HFFc6 (cell line): Measurements from ENCODE around the gene XXYLT1. TPM values are rescaled to one million over a fixed set of nuclear protein-coding genes. Genes with fewer than 3 reads are reported as not detected.

ENCODE experiments used
- DNase-seq: peaks from one replicate; pipeline ENCODE4 v3.0.0-alpha.2; 2018
- H3K27ac Mint-ChIP-seq: 2 replicates; pipeline ENCODE4 v1.8.0; 2020; ENCODE audit warnings: mild to moderate bottlenecking, mixed read lengths
- H3K27me3 Mint-ChIP-seq: 2 replicates; pipeline ENCODE4 v1.8.0; 2021; ENCODE audit warnings: mild to moderate bottlenecking, moderate library complexity, mixed read lengths; ENCODE audit not compliant: insufficient read depth
- H3K36me3 Mint-ChIP-seq: 2 replicates; pipeline ENCODE4 v1.8.0; 2021; ENCODE audit warnings: low read depth, mixed read lengths
- H3K4me1 Mint-ChIP-seq: 2 replicates; pipeline ENCODE4 v1.8.0; 2020; ENCODE audit warnings: low read depth, mixed read lengths
- H3K4me3 Mint-ChIP-seq: 2 replicates; pipeline ENCODE4 v1.8.0; 2020; ENCODE audit warnings: mild to moderate bottlenecking, moderate library complexity, mixed read lengths
- H3K9me3 Mint-ChIP-seq: 2 replicates; pipeline ENCODE4 v1.8.0; 2020; ENCODE audit warnings: mild to moderate bottlenecking, mixed read lengths
- CTCF ChIP-seq: fragments of 200-600 bp; sonication (generic); IDR thresholded peaks from 2 replicates; pipeline ENCODE4 v1.5.0; 2021; ENCODE audit warnings: antibody characterized with exemption, mild to moderate bottlenecking
- total RNA-seq, 6 experiments: library from RNA; stranded (reverse); fragmentation: NEBNext Ultra II Directional; extraction: Animal tissue kit (Norgen Biotek cat#: 25700); gene quantifications; 2 replicates in 1 of 6; 3 replicates in 5 of 6; pipeline ENCODE4 v1.2.3, GENCODE V29; 2021

Gene XXYLT1
- total RNA-seq, 6 experiments from 2014 or later: 16.9 to 24.2 (median 18.3) TPM

- H3K27ac Mint-ChIP-seq: no peak overlapping the region
- no peaks in the 10 kb centered on the region for H3K9me3 Mint-ChIP-seq
- no peaks in the 10 kb centered on the region for H3K27me3 Mint-ChIP-seq
- DNase-seq: no peak
- H3K4me1 Mint-ChIP-seq: peaks cover 36% of the 10 kb centered on the region
- no peaks in the 10 kb centered on the region for H3K36me3 Mint-ChIP-seq
- no peak; the same call in 1 of the 2 replicates for TF ChIP-seq CTCF
- H3K4me3 Mint-ChIP-seq: no peak overlapping the region
Observed at GRCh38 chr3:195265363-195265976, 5.5 kb downstream of the XXYLT1 start.

- H3K4me3 Mint-ChIP-seq: no peak overlapping the region
- TF ChIP-seq CTCF: no peak
- H3K27ac Mint-ChIP-seq: peak overlapping the region; percentile 30
- peaks cover 25% of the 10 kb centered on the region for H3K4me1 Mint-ChIP-seq
- H3K9me3 Mint-ChIP-seq: no peaks in the 10 kb centered on the region
- H3K36me3 Mint-ChIP-seq: no peaks in the 10 kb centered on the region
- DNase-seq: no peak
- no peaks in the 10 kb centered on the region for H3K27me3 Mint-ChIP-seq
Observed at GRCh38 chr3:195263925-195264600, 6.9 kb downstream of the XXYLT1 start.

GRCh38 chr3:195263193-195263924, 7.6 kb downstream of the XXYLT1 start:
- Mint-ChIP-seq H3K4me3 (no peak overlapping the region), H3K36me3 (no peaks in the 10 kb centered on the region), H3K27ac (peak overlapping the region; percentile 30), H3K9me3 (no peaks in the 10 kb centered on the region), H3K27me3 (no peaks in the 10 kb centered on the region), H3K4me1 (peaks cover 27% of the 10 kb centered on the region)
- no peak for TF ChIP-seq CTCF
- DNase-seq: no peak

GRCh38 chr3:195261925-195262324, 9.0 kb downstream of the XXYLT1 start:
- TF ChIP-seq CTCF: no peak
- Mint-ChIP-seq H3K4me3 (no peak overlapping the region), H3K27me3 (no peaks in the 10 kb centered on the region), H3K9me3 (no peaks in the 10 kb centered on the region), H3K4me1 (peaks cover 32% of the 10 kb centered on the region), H3K36me3 (no peaks in the 10 kb centered on the region), H3K27ac (no peak overlapping the region)
- DNase-seq: no peak

GRCh38 chr3:195260280-195260905, 10.6 kb downstream of the XXYLT1 start:
- Mint-ChIP-seq H3K4me1 (peaks cover 32% of the 10 kb centered on the region), H3K27ac (peak overlapping the region; percentile 32; the same call in 1 of the 2 replicates), H3K9me3 (no peaks in the 10 kb centered on the region), H3K27me3 (no peaks in the 10 kb centered on the region), H3K4me3 (peak overlapping the region; percentile 74), H3K36me3 (no peaks in the 10 kb centered on the region)
- TF ChIP-seq CTCF: peak; percentile 64
- no peak for DNase-seq
